Liver (tissue), 3 donors: ENCODE results near the gene PRMT7.

Source experiments
- EGR1 ChIP-seq, 2 donors: IDR thresholded peaks; 2 replicates each; pipeline ENCODE4 v1.6.1; 2016 to 2018; ENCODE audit warnings: antibody characterized with exemption in 2 of 2, low read depth in 2 of 2
- HNF4G ChIP-seq: IDR thresholded peaks from 2 replicates; pipeline ENCODE4 v1.6.1; 2016; ENCODE audit warnings: antibody characterized with exemption
- JUND ChIP-seq, 2 donors: IDR thresholded peaks; 2 replicates each; pipeline ENCODE4 v1.6.1; 2016; ENCODE audit warnings: antibody characterized with exemption in 2 of 2
- RAD21 ChIP-seq, 2 donors: IDR thresholded peaks; 2 replicates each; pipeline ENCODE4 v1.6.1; 2016; ENCODE audit warnings: antibody characterized with exemption in 2 of 2, mild to moderate bottlenecking in 2 of 2
- SP1 ChIP-seq: IDR thresholded peaks from 2 replicates; pipeline ENCODE4 v1.6.1; 2018; ENCODE audit warnings: antibody characterized with exemption, mild to moderate bottlenecking
- TF ChIP-seq, protein P1 (sequence below): fragments of 150-350 bp; IDR thresholded peaks from 2 replicates; pipeline ENCODE4 v1.5.1; 2017; ENCODE audit warnings: improper control_type of control experiment, low read depth, low read length; ENCODE audit not compliant: missing input control
- TF ChIP-seq, protein P2 (sequence below): IDR thresholded peaks from 2 replicates; pipeline ENCODE4 v1.6.1; 2016; ENCODE audit warnings: antibody characterized with exemption
- TF ChIP-seq, protein P3 (sequence below): IDR thresholded peaks from 2 replicates; pipeline ENCODE4 v1.6.1; 2016; ENCODE audit warnings: antibody characterized with exemption, mild to moderate bottlenecking
- TF ChIP-seq, protein P4 (sequence below): IDR thresholded peaks from 2 replicates; pipeline ENCODE4 v1.6.1; 2016; ENCODE audit warnings: antibody characterized with exemption
- donor health status: healthy.
- donor health status: healthy.

DNA sequence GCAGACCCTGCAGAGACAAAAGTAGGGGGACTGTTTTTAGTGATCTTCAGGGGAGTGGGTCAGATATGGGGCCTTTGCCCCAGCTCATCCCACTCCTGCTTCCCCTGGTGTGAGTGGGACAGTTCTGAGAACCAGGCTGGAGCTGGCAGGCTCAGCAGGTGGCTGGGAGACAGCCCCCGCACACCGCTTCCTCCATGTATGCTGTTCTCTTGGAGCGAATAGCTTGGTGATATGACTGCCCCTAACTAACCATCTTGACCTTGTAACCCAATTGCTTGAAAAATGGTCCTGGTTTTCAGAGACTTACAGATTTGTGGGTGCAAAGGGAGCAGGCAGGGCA is 61.5 kb downstream of the PRMT7 start:
- TF ChIP-seq RAD21 (IDR thresholded peaks at IDR 0.05): no peak
- TF ChIP-seq, protein P1, sequence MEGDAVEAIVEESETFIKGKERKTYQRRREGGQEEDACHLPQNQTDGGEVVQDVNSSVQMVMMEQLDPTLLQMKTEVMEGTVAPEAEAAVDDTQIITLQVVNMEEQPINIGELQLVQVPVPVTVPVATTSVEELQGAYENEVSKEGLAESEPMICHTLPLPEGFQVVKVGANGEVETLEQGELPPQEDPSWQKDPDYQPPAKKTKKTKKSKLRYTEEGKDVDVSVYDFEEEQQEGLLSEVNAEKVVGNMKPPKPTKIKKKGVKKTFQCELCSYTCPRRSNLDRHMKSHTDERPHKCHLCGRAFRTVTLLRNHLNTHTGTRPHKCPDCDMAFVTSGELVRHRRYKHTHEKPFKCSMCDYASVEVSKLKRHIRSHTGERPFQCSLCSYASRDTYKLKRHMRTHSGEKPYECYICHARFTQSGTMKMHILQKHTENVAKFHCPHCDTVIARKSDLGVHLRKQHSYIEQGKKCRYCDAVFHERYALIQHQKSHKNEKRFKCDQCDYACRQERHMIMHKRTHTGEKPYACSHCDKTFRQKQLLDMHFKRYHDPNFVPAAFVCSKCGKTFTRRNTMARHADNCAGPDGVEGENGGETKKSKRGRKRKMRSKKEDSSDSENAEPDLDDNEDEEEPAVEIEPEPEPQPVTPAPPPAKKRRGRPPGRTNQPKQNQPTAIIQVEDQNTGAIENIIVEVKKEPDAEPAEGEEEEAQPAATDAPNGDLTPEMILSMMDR: no peak
- TF ChIP-seq, protein P2, sequence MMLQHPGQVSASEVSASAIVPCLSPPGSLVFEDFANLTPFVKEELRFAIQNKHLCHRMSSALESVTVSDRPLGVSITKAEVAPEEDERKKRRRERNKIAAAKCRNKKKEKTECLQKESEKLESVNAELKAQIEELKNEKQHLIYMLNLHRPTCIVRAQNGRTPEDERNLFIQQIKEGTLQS: no peak
- no peak for TF ChIP-seq JUND (IDR thresholded peaks at IDR 0.05)
- TF ChIP-seq SP1: no peak
- TF ChIP-seq HNF4G: no peak
- TF ChIP-seq, protein P3, sequence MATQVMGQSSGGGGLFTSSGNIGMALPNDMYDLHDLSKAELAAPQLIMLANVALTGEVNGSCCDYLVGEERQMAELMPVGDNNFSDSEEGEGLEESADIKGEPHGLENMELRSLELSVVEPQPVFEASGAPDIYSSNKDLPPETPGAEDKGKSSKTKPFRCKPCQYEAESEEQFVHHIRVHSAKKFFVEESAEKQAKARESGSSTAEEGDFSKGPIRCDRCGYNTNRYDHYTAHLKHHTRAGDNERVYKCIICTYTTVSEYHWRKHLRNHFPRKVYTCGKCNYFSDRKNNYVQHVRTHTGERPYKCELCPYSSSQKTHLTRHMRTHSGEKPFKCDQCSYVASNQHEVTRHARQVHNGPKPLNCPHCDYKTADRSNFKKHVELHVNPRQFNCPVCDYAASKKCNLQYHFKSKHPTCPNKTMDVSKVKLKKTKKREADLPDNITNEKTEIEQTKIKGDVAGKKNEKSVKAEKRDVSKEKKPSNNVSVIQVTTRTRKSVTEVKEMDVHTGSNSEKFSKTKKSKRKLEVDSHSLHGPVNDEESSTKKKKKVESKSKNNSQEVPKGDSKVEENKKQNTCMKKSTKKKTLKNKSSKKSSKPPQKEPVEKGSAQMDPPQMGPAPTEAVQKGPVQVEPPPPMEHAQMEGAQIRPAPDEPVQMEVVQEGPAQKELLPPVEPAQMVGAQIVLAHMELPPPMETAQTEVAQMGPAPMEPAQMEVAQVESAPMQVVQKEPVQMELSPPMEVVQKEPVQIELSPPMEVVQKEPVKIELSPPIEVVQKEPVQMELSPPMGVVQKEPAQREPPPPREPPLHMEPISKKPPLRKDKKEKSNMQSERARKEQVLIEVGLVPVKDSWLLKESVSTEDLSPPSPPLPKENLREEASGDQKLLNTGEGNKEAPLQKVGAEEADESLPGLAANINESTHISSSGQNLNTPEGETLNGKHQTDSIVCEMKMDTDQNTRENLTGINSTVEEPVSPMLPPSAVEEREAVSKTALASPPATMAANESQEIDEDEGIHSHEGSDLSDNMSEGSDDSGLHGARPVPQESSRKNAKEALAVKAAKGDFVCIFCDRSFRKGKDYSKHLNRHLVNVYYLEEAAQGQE: no peak
- TF ChIP-seq EGR1 (IDR thresholded peaks at IDR 0.05; ENCODE audit: low read depth in 2 of 2): no peak
- TF ChIP-seq, protein P4, sequence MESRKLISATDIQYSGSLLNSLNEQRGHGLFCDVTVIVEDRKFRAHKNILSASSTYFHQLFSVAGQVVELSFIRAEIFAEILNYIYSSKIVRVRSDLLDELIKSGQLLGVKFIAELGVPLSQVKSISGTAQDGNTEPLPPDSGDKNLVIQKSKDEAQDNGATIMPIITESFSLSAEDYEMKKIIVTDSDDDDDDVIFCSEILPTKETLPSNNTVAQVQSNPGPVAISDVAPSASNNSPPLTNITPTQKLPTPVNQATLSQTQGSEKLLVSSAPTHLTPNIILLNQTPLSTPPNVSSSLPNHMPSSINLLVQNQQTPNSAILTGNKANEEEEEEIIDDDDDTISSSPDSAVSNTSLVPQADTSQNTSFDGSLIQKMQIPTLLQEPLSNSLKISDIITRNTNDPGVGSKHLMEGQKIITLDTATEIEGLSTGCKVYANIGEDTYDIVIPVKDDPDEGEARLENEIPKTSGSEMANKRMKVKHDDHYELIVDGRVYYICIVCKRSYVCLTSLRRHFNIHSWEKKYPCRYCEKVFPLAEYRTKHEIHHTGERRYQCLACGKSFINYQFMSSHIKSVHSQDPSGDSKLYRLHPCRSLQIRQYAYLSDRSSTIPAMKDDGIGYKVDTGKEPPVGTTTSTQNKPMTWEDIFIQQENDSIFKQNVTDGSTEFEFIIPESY: no peak
